Hindlimb muscle (tissue), 1 donor: ENCODE measurements around the gene INO80D. TPM values are rescaled to one million over a fixed set of nuclear protein-coding genes. Genes with fewer than 3 reads are reported as not detected.

Experiments
- polyA plus RNA-seq: library from polyadenylated mRNA; unstranded; fragments of 120-200 nt; gene quantifications from one replicate; pipeline ENCODE4 v1.2.1, GENCODE V29; 2013; ENCODE audit not compliant: insufficient read length

Gene INO80D
- polyA plus RNA-seq, 1 donor = 8.0 TPM

Other genes with a start within 250 kb of the INO80D start
- 63.0 TPM for gene NDUFS1, start 73.3 kb upstream of the INO80D start, polyA plus RNA-seq
- gene EEF1B2, start 73.7 kb upstream of the INO80D start, polyA plus RNA-seq = 850 TPM
- gene ZDBF2, start 188.5 kb upstream of the INO80D start, polyA plus RNA-seq = 8.1 TPM